ENCODE data around the gene BRD3OS.
"Not testable (repeated sequence)": the region's sequence is repeated elsewhere in the genome, so short reads cannot be mapped to it uniquely, and the experiment has no call there.

Gene BRD3OS

DNA sequence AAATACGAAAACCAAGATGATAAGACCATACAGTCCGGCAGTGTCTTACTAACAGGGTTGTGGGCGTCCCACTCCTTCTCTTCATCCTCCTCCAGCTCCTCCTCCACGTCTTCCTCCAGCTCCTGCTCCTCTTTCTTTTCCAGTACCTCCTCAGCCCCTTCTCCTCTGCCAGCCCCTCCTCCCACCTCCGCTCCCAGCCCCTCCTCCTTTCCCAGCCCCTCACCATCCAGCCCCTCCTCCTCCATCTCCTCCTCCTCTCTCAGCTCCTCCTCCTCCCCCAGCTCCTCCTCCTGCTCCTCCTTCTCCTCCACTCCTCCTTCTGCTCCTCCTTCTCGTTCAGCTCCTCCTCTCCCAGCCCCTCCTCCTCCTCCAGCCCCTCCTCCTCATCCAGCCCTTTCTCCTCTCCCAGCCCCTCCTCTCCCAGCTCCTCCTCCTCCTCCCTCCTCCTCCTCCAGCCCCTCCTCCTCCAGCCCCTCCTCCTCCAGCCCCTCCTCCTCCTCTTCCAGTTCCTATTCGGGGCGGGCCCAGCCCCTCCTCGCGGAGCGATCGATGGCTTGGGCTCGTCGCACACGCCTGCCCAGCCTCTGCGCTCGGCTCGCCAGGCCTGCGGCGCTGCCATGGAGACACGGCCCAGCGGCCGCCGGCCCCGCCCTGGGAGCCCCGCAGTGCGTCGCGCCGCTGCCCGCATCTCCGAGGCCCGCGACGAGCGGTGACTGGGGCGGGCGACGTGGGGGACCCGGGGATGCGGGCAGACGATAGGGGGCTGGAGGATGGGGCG lies at the start of gene BRD3OS:
Gene BRD3OS (plus strand): TSS at position 654 of the 778 bp plus-strand sequence. CDS start 1,267 bp downstream, outside the sequence.
- peak; percentile 85 for DNase-seq

GRCh38 chr9:133975511-133975910 lies 49.8 kb upstream of the BRD3OS start:
- DNase-seq = no peak

DNA sequence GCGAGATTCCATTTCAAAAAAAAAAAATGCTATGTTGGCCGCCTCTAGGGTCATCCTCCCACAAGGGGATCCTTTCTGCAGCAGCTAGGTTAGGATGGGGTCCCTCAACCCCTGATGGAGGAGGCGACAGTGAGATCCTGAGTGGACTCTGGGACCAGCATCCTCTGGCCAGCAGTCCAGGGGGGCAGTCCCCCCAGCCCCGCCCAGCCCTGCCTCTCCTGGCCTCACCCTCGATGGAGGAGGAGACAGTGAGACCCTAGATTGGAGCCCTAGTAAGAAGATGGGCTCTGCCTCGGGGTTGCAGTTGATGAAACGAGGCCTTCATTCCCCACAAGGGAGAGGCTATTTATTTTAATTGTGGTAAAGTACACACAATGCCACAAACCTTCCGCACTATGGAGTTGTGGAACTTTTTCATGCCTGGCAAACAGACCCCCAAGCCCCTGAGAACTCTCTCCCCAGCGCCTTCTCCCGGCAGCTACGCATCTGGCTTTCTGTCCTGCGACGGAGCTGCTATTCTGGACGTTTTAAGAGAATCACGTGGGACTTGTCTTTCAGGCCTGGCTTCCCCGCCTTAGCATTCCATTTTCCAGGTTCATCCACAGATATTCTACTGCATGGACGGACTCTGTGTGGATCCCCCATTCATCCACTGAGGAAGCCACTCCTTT lies 49.0 kb upstream of the BRD3OS start:
- no peak for DNase-seq

DNA sequence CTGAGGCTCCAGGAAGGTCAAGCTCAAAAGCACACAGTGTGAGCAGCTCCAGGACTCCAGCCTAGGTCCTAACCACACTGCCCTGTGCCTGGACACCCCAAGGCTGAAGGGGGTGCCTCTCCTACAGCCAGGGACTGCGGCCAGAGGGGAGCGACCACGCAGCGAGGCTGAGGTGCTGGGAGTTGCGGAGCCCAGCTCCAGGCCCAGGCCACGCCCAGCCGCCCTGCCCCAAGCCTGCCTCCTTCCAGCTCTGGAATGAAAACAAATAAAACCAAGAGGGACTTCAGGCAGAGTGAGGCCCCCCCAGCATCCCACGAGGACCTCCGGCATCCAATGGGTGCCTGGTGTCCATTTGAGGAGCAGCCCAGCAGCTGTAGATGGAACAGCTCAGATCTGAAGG lies 48.4 kb upstream of the BRD3OS start:
- no peak for DNase-seq

- no peak for DNase-seq
These were observed 47.7 kb upstream of the BRD3OS start for GRCh38 chr9:133977421-133978201.

DNA sequence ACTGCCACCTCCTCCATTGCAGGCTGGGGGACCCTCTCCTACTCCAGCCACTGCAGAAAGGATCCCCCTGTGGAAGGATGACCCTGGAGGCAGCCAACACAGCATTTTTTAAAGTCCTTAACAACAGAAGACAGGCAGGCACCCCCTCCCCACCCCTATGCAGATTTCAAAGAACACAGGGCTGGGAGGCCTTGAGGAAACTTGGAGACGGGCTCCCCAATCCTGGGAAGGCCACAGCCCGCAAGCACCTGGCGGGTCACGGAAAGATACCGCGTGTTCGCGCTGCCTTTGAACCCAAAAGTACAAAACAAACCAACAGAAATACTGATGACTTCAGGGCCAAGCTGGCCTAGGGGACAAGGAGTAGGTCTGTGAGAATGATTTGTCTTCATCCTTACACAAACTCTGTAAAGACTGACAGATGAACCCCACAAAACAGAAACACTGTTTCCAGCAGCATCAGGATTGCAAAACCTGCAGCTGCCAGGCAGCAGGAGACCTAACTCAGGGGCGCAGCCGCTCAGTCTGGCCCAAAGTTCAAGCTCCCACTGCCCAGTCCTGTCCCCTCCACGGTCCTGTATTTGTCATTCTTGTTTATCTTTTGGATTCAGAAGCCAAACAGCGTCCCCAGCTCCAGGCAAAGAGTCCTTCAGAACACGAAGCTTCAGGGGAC lies 46.9 kb upstream of the BRD3OS start:
- no peak for DNase-seq

DNA sequence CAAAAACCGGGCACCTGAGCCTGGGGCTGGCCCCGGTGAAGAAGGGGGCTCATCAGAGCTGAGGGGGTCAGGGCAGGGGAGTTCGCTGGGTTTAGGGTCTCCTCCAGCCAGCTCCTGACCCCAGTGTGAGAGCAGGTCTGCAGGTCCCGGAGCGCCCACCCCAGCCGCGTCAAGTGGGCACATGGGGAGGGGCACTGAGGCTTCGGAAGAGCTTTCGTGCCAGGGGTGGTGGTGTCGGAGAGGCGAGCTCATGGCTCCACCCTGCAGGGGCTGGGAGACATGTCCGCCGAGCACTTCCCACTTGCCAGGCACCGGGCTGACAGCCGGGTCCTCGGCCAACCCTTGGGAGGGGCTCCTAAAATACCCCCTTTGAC lies 46.4 kb upstream of the BRD3OS start:
- no peak for DNase-seq

- no peak for DNase-seq
These were observed 45.9 kb upstream of the BRD3OS start for GRCh38 chr9:133979273-133979920.

DNA sequence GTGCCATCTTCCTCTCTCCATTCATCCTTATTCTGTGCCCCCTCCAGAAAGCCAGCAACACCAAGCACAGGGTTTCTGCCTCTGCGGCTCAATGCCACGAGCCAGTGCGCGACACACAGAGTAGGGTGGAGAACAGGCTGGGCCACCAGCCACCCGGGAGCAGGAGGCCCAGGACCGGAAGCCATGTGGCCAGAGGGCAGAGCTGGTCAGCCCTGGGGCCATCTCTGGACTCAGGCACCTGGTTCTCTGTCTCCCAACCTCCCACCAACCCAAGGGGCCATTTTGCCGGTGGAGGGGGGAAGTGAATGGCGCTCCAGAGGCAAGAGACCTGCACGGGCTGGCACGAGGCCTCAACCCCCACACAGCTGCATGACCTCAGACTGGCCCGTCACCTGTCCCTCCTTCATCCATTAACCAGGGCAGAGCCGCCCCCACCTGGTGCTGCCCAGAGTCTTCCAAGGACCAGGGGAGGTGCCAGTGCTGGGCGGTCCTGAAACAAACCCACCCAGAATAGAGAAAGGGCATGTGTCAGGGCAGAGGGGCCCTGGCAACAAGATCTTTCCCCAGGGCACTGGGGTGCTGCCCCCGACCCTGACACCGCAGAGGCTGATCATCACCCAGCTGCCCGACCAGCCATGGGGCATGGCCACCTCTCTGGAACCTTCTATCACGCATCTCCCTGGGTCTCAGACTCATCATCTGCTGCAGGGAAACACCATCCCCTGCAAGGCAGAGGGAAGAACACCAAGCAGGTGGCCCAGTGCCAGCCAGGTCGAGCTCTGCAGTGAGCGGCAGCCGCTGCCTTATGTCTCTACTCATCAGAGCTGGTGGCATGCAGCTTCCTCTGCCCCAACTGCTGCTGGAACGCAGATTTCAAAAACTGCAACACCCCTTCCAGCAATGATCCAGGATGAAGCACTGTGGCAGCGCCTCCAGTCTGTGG lies 45.1 kb upstream of the BRD3OS start:
- DNase-seq = no peak

- DNase-seq = no peak
These were observed 44.3 kb upstream of the BRD3OS start for GRCh38 chr9:133980864-133981588.

DNA sequence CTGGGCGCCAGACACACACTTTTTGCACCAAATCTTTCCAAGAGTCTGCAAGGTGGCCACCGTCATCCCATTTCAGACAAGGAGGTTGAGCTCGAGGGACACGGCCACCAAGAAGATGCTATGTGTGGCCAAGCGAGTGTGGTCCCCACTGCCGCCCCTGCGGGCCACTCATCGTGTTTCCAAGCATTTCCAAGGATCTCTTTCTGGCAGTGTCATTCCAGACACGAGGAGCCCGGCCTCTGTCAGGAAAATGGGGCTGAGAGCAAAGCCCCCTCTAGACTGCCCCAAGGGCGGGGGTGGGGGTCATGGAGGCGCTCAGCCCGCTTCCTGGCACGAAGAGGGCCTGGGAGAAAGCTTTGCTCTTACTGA lies 43.7 kb upstream of the BRD3OS start:
- DNase-seq = no peak

GRCh38 chr9:133981958-133982681 lies 43.2 kb upstream of the BRD3OS start:
- DNase-seq = no peak

- DNase-seq = no peak
These were observed 42.1 kb upstream of the BRD3OS start for GRCh38 chr9:133982971-133983720.

GRCh38 chr9:133986061-133986460 lies 39.2 kb upstream of the BRD3OS start:
- no peak for DNase-seq

- DNase-seq = no peak
These were observed 38.4 kb upstream of the BRD3OS start for GRCh38 chr9:133986774-133987445.

DNA sequence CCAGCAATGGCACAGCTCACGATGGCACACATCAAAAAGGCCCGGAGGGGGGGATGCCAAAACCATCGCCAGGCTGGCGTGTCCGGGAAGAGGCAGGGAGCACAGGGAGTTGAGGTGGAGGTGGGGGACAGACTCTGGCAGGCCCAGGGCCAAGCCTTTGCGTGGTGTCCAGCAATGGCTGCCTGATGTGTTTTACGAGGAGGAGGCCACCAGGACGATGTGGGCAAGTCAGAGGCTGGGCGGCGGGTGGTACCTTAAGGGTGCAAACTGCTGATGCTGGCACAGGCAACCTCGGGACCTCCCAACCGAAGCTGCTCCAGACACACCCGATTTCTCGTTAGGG lies 37.9 kb upstream of the BRD3OS start:
- DNase-seq = no peak

DNA sequence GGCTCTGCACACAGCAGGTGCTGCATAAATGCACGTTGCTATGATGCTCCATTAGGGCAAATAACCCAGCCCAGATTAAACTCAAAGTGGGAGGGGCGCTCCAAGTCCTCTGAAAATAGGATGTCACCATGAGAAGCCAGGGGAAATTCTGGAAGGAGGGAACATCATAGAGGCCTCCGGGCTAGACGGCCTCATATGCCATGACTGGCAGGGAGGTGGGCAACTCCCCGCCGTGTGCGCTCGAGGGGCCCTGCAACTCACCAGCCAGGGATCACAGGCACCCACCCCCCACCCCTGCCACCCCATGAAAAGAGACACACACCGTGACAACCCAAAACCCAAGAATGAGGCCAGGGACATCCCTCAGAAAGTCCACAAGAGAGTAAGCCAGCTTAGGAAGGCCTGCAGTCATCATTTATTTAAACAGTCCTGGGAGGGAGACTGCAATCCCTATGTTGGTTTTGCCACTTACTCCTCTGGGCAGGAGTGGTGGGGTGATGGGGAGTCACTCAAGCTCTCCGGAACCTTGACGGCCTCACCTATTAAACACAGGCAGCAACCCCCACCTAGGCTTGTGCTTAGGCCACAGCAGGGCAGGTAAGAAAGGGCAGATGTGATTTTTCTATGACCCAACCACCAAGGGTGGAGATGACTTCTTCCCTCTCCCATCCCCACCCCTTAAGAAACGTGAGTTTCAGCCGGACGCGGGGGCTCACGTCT lies 37.2 kb upstream of the BRD3OS start:
- DNase-seq = no peak

- DNase-seq = not testable (repeated sequence)
These were observed 36.5 kb upstream of the BRD3OS start for GRCh38 chr9:133988771-133989170.

Data from NCI-H1048 (cell line).